Fibroblast of mammary gland (primary cell): ENCODE measurements around the gene SCGB2B2.

Experiments
- DNase-seq: peaks from one replicate; pipeline ENCODE4 v3.0.0-alpha.2; 2010; ENCODE audit warnings: low read depth
- H3K4me3 ChIP-seq: 2 replicates; pipeline ENCODE4 v1.5.1; 2011; ENCODE audit warnings: low read depth, mild to moderate bottlenecking, low read length, moderate library complexity; ENCODE audit not compliant: control insufficient read depth
- TF ChIP-seq, protein P1 (sequence below): conservative IDR thresholded peaks from 2 replicates; pipeline ENCODE4 v1.5.1; 2011; ENCODE audit warnings: low read depth, low read length, inconsistent platforms; ENCODE audit not compliant: control insufficient read depth, insufficient read depth

SCGB2B2 gene

GRCh38 chr19:34676697-34677385 is at the start of gene SCGB2B2:
TSS of gene SCGB2B2 (minus strand) at chr19:34677159. CDS start at chr19:34594563, 82,596 bp downstream.
- TF ChIP-seq, protein P1, sequence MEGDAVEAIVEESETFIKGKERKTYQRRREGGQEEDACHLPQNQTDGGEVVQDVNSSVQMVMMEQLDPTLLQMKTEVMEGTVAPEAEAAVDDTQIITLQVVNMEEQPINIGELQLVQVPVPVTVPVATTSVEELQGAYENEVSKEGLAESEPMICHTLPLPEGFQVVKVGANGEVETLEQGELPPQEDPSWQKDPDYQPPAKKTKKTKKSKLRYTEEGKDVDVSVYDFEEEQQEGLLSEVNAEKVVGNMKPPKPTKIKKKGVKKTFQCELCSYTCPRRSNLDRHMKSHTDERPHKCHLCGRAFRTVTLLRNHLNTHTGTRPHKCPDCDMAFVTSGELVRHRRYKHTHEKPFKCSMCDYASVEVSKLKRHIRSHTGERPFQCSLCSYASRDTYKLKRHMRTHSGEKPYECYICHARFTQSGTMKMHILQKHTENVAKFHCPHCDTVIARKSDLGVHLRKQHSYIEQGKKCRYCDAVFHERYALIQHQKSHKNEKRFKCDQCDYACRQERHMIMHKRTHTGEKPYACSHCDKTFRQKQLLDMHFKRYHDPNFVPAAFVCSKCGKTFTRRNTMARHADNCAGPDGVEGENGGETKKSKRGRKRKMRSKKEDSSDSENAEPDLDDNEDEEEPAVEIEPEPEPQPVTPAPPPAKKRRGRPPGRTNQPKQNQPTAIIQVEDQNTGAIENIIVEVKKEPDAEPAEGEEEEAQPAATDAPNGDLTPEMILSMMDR: no peak
- DNase-seq: no peak
- peak within 1 kb of the TSS; percentile 76 for H3K4me3 ChIP-seq

- no peak for DNase-seq
- TF ChIP-seq, protein P1: no peak
These were observed 48.4 kb upstream of the SCGB2B2 start for GRCh38 chr19:34725400-34725799.

GRCh38 chr19:34722353-34722752 is 45.4 kb upstream of the SCGB2B2 start:
- no peak overlapping the region for H3K4me3 ChIP-seq
- DNase-seq: no peak
- TF ChIP-seq, protein P1: no peak

More at GRCh38 chr19:34725400-34725799, 48.4 kb upstream of the SCGB2B2 start:
- H3K4me3 ChIP-seq: no peak overlapping the region

DNA sequence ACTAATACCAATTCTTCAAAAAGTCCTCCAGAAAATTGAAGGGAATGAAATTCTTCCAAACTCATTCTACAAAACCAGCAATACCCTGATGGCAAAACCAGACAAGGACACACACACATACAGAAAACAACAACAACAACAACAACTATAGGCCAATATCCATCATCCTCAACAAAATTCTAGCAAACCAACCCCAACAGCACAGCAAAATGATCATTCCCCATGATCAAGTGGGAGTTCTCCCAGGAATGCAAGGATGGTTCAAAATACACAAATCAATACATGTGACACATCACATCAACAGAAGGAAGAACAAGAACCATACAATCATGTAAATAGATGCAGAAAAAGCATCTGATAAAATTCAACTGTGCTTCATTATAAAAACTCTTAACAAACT is 38.4 kb upstream of the SCGB2B2 start:
- TF ChIP-seq, protein P1: no peak
- no peak overlapping the region for H3K4me3 ChIP-seq
- DNase-seq: no peak

- DNase-seq: no peak
- H3K4me3 ChIP-seq: no peak overlapping the region
- TF ChIP-seq, protein P1: no peak
These were observed 36.3 kb upstream of the SCGB2B2 start for GRCh38 chr19:34713262-34713637.

- no peak overlapping the region for H3K4me3 ChIP-seq
- TF ChIP-seq, protein P1: peak; percentile 58
- DNase-seq: peak; percentile 82
These were observed 35.7 kb upstream of the SCGB2B2 start for GRCh38 chr19:34712395-34713261.
